ENCODE measurements around the gene FOXN3.

FOXN3 gene

DNA sequence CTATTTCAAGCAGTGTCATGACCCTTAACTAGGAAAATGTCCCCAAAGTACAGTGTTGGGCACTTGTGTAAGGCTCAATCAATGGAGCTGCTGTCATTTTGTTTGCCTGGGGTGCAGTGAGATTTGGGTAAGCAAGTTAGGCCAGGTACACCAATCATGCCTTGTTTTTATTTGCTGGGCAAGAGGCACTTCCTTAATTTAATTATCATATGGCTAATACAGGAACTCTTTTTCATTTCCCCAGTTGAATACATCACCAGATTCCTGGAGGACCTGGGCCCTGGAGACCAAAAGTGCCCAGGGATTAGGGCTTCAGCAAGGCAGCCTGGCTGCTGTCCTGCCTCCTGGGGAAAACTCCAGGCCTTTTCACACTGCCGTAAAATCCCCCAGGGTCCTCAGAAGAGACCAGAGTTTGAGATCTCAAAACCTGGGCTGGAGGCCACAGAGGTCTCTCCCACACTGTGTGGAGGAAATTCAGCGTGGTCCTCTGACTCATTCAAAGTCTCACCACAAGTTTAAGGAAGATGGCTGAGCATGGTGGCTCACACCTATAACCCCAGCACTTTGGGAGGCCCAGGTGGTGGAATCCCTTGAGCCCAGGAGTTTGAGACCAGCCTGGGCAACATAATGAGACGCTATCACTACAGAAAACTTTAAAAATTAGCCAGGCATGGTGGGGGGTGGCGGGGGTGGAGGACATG is 28.4 kb upstream of the FOXN3 start:
- FAIRE-seq (no peak), DNase-seq (ENCODE audit: insufficient read length) (no peak)
- TF ChIP-seq POLR2AphosphoS5 (IDR thresholded peaks at IDR 0.05; ENCODE audit: low read depth, low read length), result no peak
- TF ChIP-seq POLR2A (IDR thresholded peaks at IDR 0.05; ENCODE audit: low read depth, low read length), result no peak
- no peak for TF ChIP-seq TAF1 (IDR thresholded peaks at IDR 0.05; ENCODE audit: borderline replicate concordance, low read depth, low read length)

- no peak for FAIRE-seq
- DNase-seq (ENCODE audit: insufficient read length), result no peak
- no peak for TF ChIP-seq POLR2AphosphoS5 (IDR thresholded peaks at IDR 0.05; ENCODE audit: low read depth, low read length)
- no peak for TF ChIP-seq POLR2A (IDR thresholded peaks at IDR 0.05; ENCODE audit: low read depth, low read length)
These were observed 27.6 kb upstream of the FOXN3 start for GRCh38 chr14:89444516-89445125.

DNA sequence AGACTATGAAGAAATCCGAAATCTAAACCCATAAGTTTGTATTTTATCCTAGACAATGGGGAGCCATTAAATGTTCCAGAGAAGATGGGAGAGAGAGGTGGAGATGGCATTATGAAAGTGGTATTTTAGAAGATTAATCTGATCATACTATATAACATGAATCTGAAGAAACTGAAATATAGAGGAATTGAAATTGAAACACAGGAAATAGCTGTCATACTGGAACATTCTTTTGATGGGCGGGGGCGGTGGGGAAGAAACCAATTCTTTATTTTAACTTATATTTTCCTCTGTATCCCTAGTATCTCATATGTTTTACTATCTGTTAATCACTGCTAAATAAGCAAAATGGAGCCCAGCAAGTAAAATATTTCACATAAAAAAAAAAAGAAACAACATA is 27.0 kb upstream of the FOXN3 start:
- no peak for DNase-seq (ENCODE audit: insufficient read length)
- TF ChIP-seq POLR2AphosphoS5 (IDR thresholded peaks at IDR 0.05; ENCODE audit: low read depth, low read length), result no peak
- no peak for TF ChIP-seq POLR2A (IDR thresholded peaks at IDR 0.05; ENCODE audit: low read depth, low read length)
- no peak for TF ChIP-seq TAF1 (IDR thresholded peaks at IDR 0.05; ENCODE audit: borderline replicate concordance, low read depth, low read length)
- FAIRE-seq, result no peak

DNA sequence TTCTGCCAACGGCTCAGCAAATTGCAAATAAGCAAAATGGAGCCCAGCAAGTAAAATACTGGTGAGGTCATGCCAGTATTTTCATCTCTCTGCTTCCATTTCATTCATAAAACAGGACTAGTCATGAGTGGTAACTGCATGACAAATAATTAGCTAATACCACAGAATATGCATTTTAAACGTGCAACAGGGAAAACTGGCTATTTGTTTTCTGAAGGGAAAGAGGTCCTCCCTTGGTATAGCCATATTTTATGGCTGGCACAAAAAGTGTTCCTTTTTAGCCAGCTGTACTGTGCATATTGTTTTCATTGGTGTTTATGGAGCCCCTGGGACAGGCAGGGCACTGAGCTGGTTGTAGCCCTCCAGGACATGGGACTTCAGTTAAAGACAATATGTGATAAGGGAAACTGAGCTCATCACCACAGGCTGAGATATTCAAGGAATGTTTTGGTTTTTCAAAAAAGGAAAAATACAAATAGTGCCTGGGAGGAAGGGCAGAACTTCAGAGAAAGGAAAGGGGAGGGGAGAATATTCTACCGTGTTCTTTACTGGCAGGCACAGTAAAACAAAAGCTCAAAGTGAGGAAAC is 26.1 kb upstream of the FOXN3 start:
- FAIRE-seq (no peak), DNase-seq (ENCODE audit: insufficient read length) (no peak)

DNA sequence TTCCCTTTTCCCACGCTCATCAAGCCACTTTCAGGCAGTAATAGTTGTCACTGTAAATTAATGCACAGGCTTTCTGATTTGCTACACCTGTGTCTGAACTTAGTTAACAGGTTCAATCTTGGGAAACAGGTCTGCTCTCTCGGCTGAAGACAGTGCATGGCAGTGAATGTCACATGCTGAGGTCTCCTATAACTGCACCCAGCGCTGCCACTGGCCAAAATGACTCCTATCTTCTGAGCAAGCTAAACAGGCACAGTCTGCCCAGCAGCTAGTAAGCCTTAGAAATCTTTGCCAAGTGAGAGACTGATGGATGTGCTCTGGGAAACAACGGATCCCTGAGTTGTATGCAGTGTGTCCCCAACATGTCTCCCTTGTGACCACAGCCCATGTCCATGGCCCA is 25.2 kb upstream of the FOXN3 start:
- TF ChIP-seq POLR2AphosphoS5 (IDR thresholded peaks at IDR 0.05; ENCODE audit: low read depth, low read length) (no peak), TAF1 (IDR thresholded peaks at IDR 0.05; ENCODE audit: borderline replicate concordance, low read depth, low read length) (no peak), POLR2A (IDR thresholded peaks at IDR 0.05; ENCODE audit: low read depth, low read length) (no peak)
- FAIRE-seq (no peak), DNase-seq (ENCODE audit: insufficient read length) (no peak)

More for the DNA sequence above, 26.1 kb upstream of the FOXN3 start:
- TF ChIP-seq TAF1 (IDR thresholded peaks at IDR 0.05; ENCODE audit: borderline replicate concordance, low read depth, low read length), result no peak
- TF ChIP-seq POLR2A (IDR thresholded peaks at IDR 0.05; ENCODE audit: low read depth, low read length), result no peak
- no peak for TF ChIP-seq POLR2AphosphoS5 (IDR thresholded peaks at IDR 0.05; ENCODE audit: low read depth, low read length)

DNA sequence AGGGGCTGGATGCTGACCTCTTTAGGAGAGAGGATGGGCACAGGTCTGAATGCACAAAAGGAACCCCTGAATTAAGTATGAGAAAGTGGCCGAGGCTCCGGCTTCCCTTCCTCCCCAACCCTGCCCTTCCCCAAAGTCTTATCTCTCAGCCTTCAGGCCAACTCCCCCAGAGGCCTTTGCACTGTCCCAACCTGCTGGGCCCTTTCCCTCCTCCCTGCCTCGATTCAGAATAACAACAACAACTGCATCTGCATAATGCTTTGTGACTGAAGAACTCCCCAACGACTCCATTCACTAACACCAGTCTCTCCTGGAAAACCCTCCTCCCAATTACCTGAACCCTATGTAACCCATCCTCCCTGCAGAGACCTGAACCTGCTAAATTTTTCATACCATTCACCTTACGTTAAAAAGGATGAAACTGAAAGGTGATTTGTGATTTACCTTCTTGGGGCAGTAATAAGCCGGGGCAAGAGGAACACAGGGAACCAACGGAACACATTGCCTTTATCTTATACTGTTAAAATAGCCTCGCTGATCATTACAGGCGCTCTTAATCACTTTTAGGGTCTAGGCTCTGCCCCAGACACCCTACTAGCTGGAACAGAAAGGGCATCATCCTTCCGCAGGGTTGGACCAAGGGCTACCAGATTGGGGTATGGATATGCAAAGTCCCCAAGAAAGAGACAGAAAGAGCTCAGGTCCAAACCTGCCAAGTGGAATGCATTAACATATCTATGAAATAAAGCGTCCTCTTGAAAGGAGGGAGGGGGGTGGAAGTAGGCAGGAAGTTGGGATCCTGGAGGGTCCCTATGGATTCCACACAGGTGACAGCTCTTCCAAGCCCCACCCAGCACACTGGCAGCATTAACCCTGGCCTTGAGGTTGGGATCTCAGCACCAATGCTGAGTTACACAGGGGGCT is 24.2 kb upstream of the FOXN3 start:
- TF ChIP-seq POLR2A (IDR thresholded peaks at IDR 0.05; ENCODE audit: low read depth, low read length) (no peak), POLR2AphosphoS5 (IDR thresholded peaks at IDR 0.05; ENCODE audit: low read depth, low read length) (no peak), TAF1 (IDR thresholded peaks at IDR 0.05; ENCODE audit: borderline replicate concordance, low read depth, low read length) (no peak)
- FAIRE-seq (no peak), DNase-seq (ENCODE audit: insufficient read length) (no peak)

GRCh38 chr14:89435892-89436656 is 19.0 kb upstream of the FOXN3 start:
- TF ChIP-seq POLR2A (IDR thresholded peaks at IDR 0.05; ENCODE audit: low read depth, low read length) (no peak), TAF1 (IDR thresholded peaks at IDR 0.05; ENCODE audit: borderline replicate concordance, low read depth, low read length) (no peak), POLR2AphosphoS5 (IDR thresholded peaks at IDR 0.05; ENCODE audit: low read depth, low read length) (no peak)
- FAIRE-seq, result no peak
- DNase-seq (ENCODE audit: insufficient read length), result no peak

GRCh38 chr14:89435492-89435891 is 18.5 kb upstream of the FOXN3 start:
- no peak for FAIRE-seq
- no peak for DNase-seq (ENCODE audit: insufficient read length)
- TF ChIP-seq TAF1 (IDR thresholded peaks at IDR 0.05; ENCODE audit: borderline replicate concordance, low read depth, low read length), result no peak
- no peak for TF ChIP-seq POLR2A (IDR thresholded peaks at IDR 0.05; ENCODE audit: low read depth, low read length)
- no peak for TF ChIP-seq POLR2AphosphoS5 (IDR thresholded peaks at IDR 0.05; ENCODE audit: low read depth, low read length)

DNA sequence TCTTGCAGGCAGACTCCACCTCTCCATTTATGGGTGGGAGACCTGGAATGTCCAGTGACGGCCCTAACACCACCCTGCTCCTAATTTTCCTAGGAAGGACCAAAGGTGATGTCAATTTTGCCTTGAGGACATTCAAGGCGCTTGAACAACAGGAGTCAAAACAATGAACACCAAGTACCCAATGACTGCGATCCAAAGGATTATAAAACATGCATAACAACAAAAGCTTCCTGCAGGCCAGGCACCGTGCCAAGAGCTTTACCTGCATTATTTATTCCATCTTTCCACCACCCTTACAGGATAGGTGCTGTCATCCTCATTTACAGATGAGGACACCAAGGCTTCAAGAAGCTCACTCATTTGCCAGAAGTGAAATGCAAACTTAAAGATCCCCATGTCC is 15.2 kb upstream of the FOXN3 start:
- TF ChIP-seq TAF1 (IDR thresholded peaks at IDR 0.05; ENCODE audit: borderline replicate concordance, low read depth, low read length) (no peak), POLR2A (IDR thresholded peaks at IDR 0.05; ENCODE audit: low read depth, low read length) (no peak), POLR2AphosphoS5 (IDR thresholded peaks at IDR 0.05; ENCODE audit: low read depth, low read length) (no peak)
- FAIRE-seq (peak; percentile 24), DNase-seq (ENCODE audit: insufficient read length) (no peak)

GRCh38 chr14:89430391-89431236 is 13.6 kb upstream of the FOXN3 start:
- DNase-seq (ENCODE audit: insufficient read length), result peak; percentile 59

More at GRCh38 chr14:89430391-89431236, 13.6 kb upstream of the FOXN3 start:
- peak; percentile 97 for FAIRE-seq
- TF ChIP-seq POLR2A (IDR thresholded peaks at IDR 0.05; ENCODE audit: low read depth, low read length), result peak; percentile 29
- peak; percentile 17; the same call in 1 of the 2 replicates for TF ChIP-seq POLR2AphosphoS5 (IDR thresholded peaks at IDR 0.05; ENCODE audit: low read depth, low read length)
- no peak for TF ChIP-seq TAF1 (IDR thresholded peaks at IDR 0.05; ENCODE audit: borderline replicate concordance, low read depth, low read length)

Measured in GM12892 (cell line).